ENCODE data around the gene EN2. TPM values are rescaled to one million over a fixed set of nuclear protein-coding genes. Genes with fewer than 3 reads are reported as not detected.

EN2 gene
- total RNA-seq, 4 donors from 2014 or later: not detected

DNA sequence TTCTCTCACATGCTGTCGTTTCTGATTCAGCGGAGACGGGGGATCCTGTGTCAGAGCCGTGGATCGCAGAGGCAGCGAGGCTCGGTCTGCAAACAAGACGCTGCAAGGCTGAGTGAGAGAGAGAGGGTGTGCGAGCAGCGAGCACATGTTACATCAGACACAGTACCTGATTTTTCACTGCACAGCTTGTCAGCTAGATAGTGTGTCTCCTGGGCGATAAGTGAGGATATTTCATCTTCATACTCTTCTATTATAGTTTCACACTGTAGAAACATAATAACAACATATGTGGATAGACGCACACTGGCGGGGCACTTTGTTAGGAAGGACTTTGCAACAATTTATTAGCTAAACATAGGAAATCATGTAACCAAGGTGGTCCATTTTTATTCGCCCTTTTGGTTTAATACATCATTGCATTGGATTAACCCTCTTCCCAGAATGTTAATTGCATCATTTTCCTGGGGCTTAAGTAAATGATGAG lies 49.0 kb downstream of the EN2 start:
- H3K9me3 ChIP-seq: no peaks in the 10 kb centered on the region
- no peak overlapping the region for H3K27ac ChIP-seq
- in situ Hi-C loops (cut with MboI; ENCODE audit: low pct_ligation_motif_present in 1 of 4, low pct_unique_long_range_greater_than_20kb in 1 of 4, low sequenced_read_pairs in 3 of 4): no loop called here
- TF ChIP-seq POLR2A (IDR thresholded peaks at IDR 0.05) (no peak), POLR2AphosphoS5 (IDR thresholded peaks at IDR 0.05) (no peak), EP300 (IDR thresholded peaks at IDR 0.05; ENCODE audit: low read depth) (no peak), CTCF (IDR thresholded peaks at IDR 0.05) (no peak)
- no peaks in the 10 kb centered on the region for H3K36me3 ChIP-seq
- no peak for DNase-seq
- H3K4me1 ChIP-seq: peaks cover 0 to 10% (median 4%) of the 10 kb centered on the region in 4 donors
- 16 to 22% methylated on average over 3 to 14 of the region's 14 CpGs for WGBS, 2 donors (ENCODE audit: low coverage in 1 of 2)
- peaks cover 100% of the 10 kb centered on the region for H3K27me3 ChIP-seq
- intact Hi-C loops (cut with DNase I; ENCODE audit: low total_unique reads): no loop called here
- H3K4me3 ChIP-seq: no peak overlapping the region

DNA sequence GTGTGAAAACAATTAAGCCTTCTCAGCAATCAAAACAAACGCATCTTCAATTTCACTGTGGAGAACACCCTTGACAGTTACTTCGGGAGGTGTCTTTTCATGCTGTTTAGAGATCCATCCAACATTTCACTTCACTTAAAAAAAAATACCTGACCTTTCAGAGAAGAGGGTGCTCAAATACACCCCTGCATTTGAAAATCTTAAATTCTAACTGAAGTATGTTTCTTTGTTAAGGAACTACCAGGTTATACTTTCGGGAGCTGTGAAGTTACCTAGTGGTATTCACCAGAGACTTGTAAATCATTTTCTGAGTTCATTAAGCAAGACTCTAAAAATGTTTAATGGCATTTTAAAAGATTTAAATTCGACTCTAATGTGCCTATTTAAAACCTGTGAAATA lies 49.6 kb downstream of the EN2 start:
- Histone ChIP-seq H3K36me3 (no peaks in the 10 kb centered on the region), H3K4me1 (peaks cover 0 to 10% (median 4%) of the 10 kb centered on the region in 4 donors), H3K27me3 (peaks cover 100% of the 10 kb centered on the region), H3K4me3 (no peak overlapping the region), H3K27ac (no peak overlapping the region), H3K9me3 (no peaks in the 10 kb centered on the region)
- TF ChIP-seq CTCF (IDR thresholded peaks at IDR 0.05) (no peak), POLR2A (IDR thresholded peaks at IDR 0.05) (no peak), POLR2AphosphoS5 (IDR thresholded peaks at IDR 0.05) (no peak), EP300 (IDR thresholded peaks at IDR 0.05; ENCODE audit: low read depth) (no peak)
- in situ Hi-C loops (cut with MboI; ENCODE audit: low pct_ligation_motif_present in 1 of 4, low pct_unique_long_range_greater_than_20kb in 1 of 4, low sequenced_read_pairs in 3 of 4) (no loop called here), intact Hi-C loops (cut with DNase I; ENCODE audit: low total_unique reads) (no loop called here)
- DNase-seq: no peak
- 7 to 11% methylated on average over 4 of the region's 4 CpGs for WGBS, 2 donors (ENCODE audit: low coverage in 1 of 2)

DNA sequence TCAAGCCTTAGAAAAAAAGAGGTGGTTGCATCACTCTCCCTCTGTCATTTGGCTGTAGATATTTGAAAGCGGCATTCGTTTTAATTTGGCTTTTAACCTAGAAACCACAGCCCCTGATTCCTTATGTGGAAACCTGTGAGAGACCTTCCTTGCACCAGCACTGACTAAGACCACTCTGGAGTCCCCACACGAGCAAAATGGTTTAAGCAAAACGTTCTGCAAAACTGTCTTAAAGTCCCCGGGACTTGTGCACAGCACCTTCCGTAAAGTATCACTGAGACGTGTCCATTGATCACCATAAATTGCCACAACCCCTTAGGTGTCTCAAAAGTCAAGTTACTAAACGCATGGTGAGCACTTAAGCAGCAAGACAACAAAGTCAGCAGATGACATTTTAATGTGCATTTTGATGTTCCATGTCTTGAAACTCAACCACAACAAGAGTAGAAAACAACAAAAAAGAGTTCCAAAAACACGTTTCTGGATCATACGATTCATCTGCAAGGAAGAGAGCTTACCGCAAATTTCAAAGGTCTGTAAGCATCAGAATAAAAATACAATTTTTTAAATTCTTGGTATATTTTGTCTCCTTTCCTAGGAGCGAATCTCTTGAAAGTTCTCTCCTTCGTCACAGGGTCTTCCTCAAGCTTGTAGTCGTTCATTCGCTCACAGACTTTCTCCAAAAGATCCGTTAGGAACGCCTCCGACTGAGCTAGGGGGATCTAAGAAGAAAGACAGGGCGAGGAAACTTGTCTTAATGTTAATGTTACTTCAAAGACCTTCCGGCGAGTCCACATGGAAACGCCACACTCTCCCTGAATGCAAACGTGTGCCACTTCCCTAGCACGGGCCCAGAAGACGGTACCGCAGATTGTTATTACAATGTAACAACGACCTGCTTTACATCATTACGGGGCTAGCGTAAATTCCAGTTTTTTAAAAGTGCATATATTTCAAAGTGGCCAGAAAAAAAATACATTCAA lies 50.7 kb downstream of the EN2 start:
- peaks cover 100% of the 10 kb centered on the region for H3K27me3 ChIP-seq
- no peak for DNase-seq
- in situ Hi-C loops (cut with MboI; ENCODE audit: low pct_ligation_motif_present in 1 of 4, low pct_unique_long_range_greater_than_20kb in 1 of 4, low sequenced_read_pairs in 3 of 4): no loop called here

More for the DNA sequence above, 50.7 kb downstream of the EN2 start:
- Histone ChIP-seq H3K27ac (no peak overlapping the region), H3K4me3 (no peak overlapping the region), H3K36me3 (no peaks in the 10 kb centered on the region), H3K4me1 (peaks cover 0 to 10% (median 4%) of the 10 kb centered on the region in 4 donors), H3K9me3 (no peaks in the 10 kb centered on the region)
- WGBS, 2 donors (ENCODE audit: low coverage in 1 of 2): 12 to 16% methylated on average over 15 to 29 of the region's 29 CpGs
- intact Hi-C loops (cut with DNase I; ENCODE audit: low total_unique reads): no loop called here
- TF ChIP-seq CTCF (IDR thresholded peaks at IDR 0.05) (no peak), POLR2AphosphoS5 (IDR thresholded peaks at IDR 0.05) (no peak), POLR2A (IDR thresholded peaks at IDR 0.05) (no peak), EP300 (IDR thresholded peaks at IDR 0.05; ENCODE audit: low read depth) (no peak)

Data from transverse colon (tissue), 4 donors.